ENCODE data around the gene PSMG3.

The PSMG3 gene

DNA sequence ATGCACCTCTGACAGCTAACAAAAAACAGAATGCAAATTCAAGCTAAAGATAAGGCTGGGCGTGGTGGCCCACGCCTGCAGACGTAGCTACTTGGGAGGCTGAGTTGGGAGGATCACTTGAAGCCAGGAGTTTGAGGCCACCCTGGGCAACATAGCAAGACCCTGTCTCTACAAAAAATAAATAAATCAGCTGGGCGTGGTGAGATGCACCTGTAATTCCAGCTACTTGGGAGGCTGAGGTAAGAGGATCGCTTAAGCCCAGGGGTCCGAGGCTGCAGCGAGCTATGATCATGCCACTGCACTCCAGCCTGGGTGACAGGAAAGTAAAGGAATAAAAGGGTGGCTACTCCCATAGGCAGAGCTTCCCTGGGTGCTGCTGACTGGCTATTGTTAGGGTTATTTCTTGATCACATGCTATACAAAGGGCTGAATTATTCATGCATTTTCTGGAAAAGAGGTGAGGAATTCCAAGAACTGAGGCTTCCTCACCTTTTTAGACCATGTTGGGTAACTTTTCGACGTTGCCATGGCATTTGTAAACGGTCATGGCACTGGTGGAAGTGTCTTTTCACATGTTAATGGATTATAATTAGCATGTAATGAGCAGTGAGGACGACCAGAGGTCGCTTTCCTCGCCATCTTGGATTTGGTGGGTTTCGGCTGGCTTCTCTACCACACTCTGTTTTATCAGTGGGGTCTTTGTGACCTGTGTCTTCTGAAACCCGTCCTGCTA is 6.9 kb upstream of the PSMG3 start:
- TF ChIP-seq, protein P1, sequence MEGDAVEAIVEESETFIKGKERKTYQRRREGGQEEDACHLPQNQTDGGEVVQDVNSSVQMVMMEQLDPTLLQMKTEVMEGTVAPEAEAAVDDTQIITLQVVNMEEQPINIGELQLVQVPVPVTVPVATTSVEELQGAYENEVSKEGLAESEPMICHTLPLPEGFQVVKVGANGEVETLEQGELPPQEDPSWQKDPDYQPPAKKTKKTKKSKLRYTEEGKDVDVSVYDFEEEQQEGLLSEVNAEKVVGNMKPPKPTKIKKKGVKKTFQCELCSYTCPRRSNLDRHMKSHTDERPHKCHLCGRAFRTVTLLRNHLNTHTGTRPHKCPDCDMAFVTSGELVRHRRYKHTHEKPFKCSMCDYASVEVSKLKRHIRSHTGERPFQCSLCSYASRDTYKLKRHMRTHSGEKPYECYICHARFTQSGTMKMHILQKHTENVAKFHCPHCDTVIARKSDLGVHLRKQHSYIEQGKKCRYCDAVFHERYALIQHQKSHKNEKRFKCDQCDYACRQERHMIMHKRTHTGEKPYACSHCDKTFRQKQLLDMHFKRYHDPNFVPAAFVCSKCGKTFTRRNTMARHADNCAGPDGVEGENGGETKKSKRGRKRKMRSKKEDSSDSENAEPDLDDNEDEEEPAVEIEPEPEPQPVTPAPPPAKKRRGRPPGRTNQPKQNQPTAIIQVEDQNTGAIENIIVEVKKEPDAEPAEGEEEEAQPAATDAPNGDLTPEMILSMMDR (IDR thresholded peaks at IDR 0.05; ENCODE audit: low read depth, low read length): no peak
- DNase-seq (ENCODE audit: extremely low read depth, low read depth): no peak

DNA sequence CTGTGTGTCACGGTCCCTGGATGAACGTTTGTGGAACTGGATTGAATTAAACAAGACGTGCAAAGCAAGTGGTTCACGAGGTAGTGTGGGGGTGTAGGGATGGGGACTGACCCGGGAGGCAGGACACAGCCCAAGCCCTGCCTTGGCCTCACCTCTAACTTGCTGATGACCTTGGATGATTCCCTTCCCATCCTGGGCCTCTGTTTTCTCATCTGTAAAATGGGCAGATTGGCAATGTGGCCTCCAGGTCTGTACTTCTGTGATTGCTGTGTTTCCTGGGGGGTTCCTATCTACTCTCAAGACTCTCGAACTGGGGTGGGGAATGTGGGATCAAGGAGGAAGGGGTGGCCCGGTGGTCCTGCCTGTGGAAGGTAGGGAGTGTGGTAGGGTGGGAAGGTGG is 6.0 kb upstream of the PSMG3 start:
- no peak for DNase-seq (ENCODE audit: extremely low read depth, low read depth)
- TF ChIP-seq, protein P1 (IDR thresholded peaks at IDR 0.05; ENCODE audit: low read depth, low read length): no peak

DNA sequence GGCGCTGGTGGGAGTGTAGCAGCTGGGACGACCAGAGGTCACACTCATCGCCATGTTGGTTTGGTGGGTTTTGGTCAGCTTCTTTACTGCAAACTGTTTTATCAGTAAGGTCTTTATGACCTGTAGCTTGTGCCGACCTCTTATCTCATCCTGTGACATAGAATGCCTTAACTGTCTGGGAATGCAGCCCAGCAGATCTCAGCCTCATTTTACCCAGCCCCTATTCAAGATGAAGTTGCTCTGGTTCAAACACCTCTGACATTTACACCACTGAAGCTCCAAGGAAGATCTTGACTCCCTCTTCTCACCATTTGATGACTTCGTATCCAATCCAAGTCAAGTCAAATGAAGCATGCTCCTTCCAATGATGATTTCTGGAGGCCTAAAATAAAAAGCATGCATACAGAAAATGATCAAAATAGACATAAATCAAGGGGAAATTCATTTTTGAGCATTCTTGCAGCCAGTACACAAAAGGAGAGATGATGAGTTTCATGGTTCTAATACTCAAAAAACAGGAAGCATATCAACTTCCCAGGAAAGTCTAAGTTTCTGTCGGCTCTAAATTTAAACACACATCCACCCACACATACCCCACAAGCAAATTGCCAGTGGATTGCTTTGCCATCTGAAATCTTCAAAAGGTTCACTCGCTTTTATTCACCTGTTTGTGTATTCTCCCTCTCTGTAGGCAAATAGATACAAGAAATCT is 2.4 kb upstream of the PSMG3 start:
- TF ChIP-seq, protein P1 (IDR thresholded peaks at IDR 0.05; ENCODE audit: low read depth, low read length): no peak
- no peak for DNase-seq (ENCODE audit: extremely low read depth, low read depth)

DNA sequence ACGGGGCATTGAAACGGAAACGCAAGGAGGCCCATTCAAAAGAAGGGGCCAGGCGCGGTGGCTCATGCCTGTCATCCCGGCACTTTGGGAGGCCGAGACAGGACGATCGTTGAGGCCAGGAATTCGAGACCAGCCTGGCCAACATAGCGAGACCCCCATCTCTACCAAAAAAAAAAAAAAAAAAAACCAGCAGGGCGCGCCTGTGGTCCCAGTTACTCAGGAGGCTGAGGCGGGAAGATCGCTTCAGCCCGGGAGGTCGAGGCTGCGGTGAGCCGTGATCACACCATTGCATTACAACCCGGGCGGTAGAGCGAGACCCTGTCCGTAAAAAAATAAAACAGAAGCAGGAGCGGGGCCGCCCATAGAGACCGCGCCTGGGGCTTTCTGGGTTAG is 396 bp downstream of the PSMG3 start:
- DNase-seq (ENCODE audit: extremely low read depth, low read depth): no peak
- TF ChIP-seq, protein P1 (IDR thresholded peaks at IDR 0.05; ENCODE audit: low read depth, low read length): no peak

DNA sequence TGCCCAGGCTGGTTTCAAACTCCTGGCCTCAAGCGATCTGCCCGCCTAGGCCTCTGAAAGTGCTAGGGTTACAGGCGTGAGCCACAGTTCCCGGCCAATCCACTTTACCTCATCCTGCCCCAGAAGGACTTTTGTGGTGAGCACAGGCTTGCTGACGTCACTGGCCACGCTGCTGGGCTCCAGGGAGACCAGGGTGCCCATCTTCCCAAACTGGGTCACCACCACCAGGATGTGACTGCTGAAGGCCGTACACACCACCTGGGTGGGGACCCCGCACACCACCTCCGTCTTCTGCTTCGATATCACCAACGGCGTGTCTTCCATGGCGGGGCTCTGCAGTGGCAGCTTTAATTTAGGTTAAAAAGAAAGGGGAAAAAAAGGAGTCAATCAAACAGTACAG is 816 bp downstream of the PSMG3 start:
- DNase-seq (ENCODE audit: extremely low read depth, low read depth): no peak
- TF ChIP-seq, protein P1 (IDR thresholded peaks at IDR 0.05; ENCODE audit: low read depth, low read length): no peak

DNA sequence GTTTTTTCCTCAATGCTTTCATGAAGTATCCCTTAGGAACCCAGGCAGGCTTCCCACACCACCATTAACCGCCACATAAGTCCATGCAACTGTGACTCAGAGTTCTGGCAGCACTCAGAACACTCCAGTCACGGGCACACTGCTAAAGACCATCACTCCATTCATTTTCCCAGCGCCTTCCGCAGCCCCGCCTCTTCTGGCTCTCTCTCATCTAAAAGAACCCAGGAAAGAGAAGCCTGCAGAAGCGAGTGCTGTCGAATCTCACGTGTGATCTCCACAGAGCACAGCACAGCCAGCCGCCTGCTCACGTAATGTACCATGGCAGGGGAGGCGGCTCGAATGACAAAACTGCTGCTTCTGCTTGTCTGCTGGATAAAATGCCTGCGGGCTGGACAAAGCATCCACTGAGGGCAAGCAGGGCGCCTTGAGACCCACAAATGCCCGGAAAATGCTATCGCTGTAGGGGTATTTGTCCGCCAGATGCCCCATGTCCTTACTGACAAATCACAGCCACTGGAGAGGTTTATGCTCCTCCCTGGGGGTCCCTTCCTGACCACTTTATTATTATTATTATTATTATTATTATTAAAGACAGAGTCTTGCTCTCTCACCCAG is 1.8 kb downstream of the PSMG3 start:
- DNase-seq (ENCODE audit: extremely low read depth, low read depth): no peak
- TF ChIP-seq, protein P1 (IDR thresholded peaks at IDR 0.05; ENCODE audit: low read depth, low read length): no peak
